Smooth muscle cell (in vitro differentiated cells): ENCODE measurements around the gene ETFRF1. TPM values are rescaled to one million over a fixed set of nuclear protein-coding genes. Genes with fewer than 3 reads are reported as not detected.

Source experiments
- DNase-seq: peaks from one replicate; lab custom pipeline; 2025; ENCODE audit not compliant: unreplicated experiment; lab: John Stamatoyannopoulos, UW
- H2AFZ ChIP-seq: fragments of 200-600 bp; sonication (generic); 2 replicates; pipeline ENCODE4 v1.6.0; 2016; ENCODE audit warnings: antibody characterized with exemption, low read depth, mild to moderate bottlenecking
- H3F3A ChIP-seq: fragments of 200-600 bp; sonication (generic); 2 replicates; pipeline ENCODE4 v1.6.0; 2017; ENCODE audit warnings: antibody characterized with exemption, low read depth
- H3K27ac ChIP-seq: fragments of 200-600 bp; sonication (generic); 2 replicates; pipeline ENCODE4 v1.5.1; 2016; ENCODE audit warnings: low read depth, mild to moderate bottlenecking
- H3K27me3 ChIP-seq: fragments of 200-600 bp; sonication (generic); 2 replicates; pipeline ENCODE4 v1.6.1; 2016; ENCODE audit warnings: low read depth, mild to moderate bottlenecking
- H3K36me3 ChIP-seq: fragments of 200-600 bp; sonication (generic); 2 replicates; pipeline ENCODE4 v1.5.1; 2016; ENCODE audit warnings: low read depth
- H3K4me1 ChIP-seq: fragments of 200-600 bp; sonication (generic); 2 replicates; pipeline ENCODE4 v1.5.1; 2016; ENCODE audit warnings: low read depth
- H3K4me2 ChIP-seq: fragments of 200-600 bp; sonication (generic); 2 replicates; pipeline ENCODE4 v1.6.0; 2016; ENCODE audit warnings: mild to moderate bottlenecking
- H3K4me3 ChIP-seq: fragments of 200-600 bp; sonication (generic); 2 replicates; pipeline ENCODE4 v1.5.1; 2016; ENCODE audit warnings: mild to moderate bottlenecking
- H3K79me2 ChIP-seq: fragments of 200-600 bp; sonication (generic); 2 replicates; pipeline ENCODE4 v1.6.0; 2016; ENCODE audit warnings: low read depth, mild to moderate bottlenecking
- H3K9ac ChIP-seq: fragments of 200-600 bp; sonication (generic); 2 replicates; pipeline ENCODE4 v1.6.0; 2016; ENCODE audit warnings: low read depth
- H3K9me3 ChIP-seq: fragments of 200-600 bp; sonication (generic); replicated peaks from 2 replicates; pipeline ENCODE4 v1.5.1; 2016; ENCODE audit warnings: low read depth
- H4K20me1 ChIP-seq: fragments of 200-600 bp; sonication (generic); 2 replicates; pipeline ENCODE4 v1.6.0; 2016; ENCODE audit warnings: low read depth
- CTCF ChIP-seq: fragments of 200-600 bp; sonication (generic); IDR thresholded peaks from 2 replicates; pipeline ENCODE4 v1.5.1; 2017; ENCODE audit warnings: borderline replicate concordance, mild to moderate bottlenecking, antibody characterized with exemption; ENCODE audit not compliant: insufficient read depth, poor library complexity, severe bottlenecking
- WGBS: methylation state at CpG from one replicate; pipeline ENCODE4 v1.1.7; 2016; ENCODE audit warnings: low lambda C conversion rate; 5-methylcytosine and 5-hydroxymethylcytosine counted together
- polyA plus RNA-seq: library from polyadenylated mRNA; unstranded; fragments of >200 nt; fragmentation: Nextera tagmentation; extraction: Ambion mirVana; gene quantifications from 2 replicates; pipeline ENCODE4 v1.2.1, GENCODE V29; 2016
- total RNA-seq: library from RNA; depleted of rRNA; stranded (reverse); fragments of >200 nt; gene quantifications from 2 replicates; pipeline ENCODE4 v1.2.3, GENCODE V29; 2014

ETFRF1 gene
- total and polyA plus RNA-seq, 2 experiments from 2014 or later: 11.2 to 20.4 TPM

DNA sequence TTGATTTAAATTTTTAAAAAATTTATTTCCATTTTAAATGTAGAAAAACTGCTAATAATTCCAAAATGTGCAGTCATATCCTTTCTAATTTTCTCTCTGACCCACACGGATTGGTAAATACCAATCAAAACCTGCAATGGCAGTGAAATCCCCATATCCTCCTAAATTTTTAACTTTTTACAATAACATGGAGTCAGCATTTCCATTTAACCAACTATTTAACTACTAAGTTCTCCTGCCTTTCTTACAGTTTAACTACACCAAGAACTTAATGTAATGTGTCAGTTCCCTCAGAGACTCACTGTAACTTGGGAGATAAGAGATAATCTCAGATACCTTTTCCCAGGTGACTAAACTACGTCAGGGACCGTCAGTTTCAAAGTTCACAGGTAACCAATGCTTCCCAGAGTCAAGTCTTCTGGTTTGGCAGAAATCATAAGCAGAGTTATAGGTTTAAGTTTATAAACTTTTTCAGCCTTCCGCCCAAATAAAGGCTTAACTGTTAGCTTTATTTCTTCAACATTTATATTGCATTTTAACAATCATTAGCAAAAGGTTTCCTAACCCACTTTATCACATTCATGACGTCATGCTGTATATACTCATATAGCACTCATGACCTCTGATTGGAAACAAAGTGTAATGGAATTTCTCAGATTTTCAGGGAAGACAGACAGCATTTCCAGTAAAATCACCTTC is 48.1 kb downstream of the ETFRF1 start:
- Histone ChIP-seq H3K27me3 (no peaks in the 10 kb centered on the region), H3K9me3 (no peaks in the 10 kb centered on the region), H3K36me3 (peaks cover 11% of the 10 kb centered on the region), H3K4me3 (no peak overlapping the region), H3F3A (no peaks in the 10 kb centered on the region), H3K4me1 (no peaks in the 10 kb centered on the region), H4K20me1 (peaks cover 71% of the 10 kb centered on the region), H3K9ac (no peak overlapping the region), H2AFZ (no peak overlapping the region), H3K4me2 (no peak overlapping the region), H3K79me2 (peaks cover 71% of the 10 kb centered on the region), H3K27ac (peak overlapping the region; percentile 9)
- TF ChIP-seq CTCF: no peak
- no peak for DNase-seq
- WGBS: 83% methylated on average over 5 of the region's 5 CpGs

GRCh38 chr12:25243680-25243990 is 48.6 kb downstream of the ETFRF1 start:
- no peak for DNase-seq
- no peak overlapping the region for H3K9ac ChIP-seq
- peaks cover 72% of the 10 kb centered on the region for H3K79me2 ChIP-seq
- TF ChIP-seq CTCF: no peak
- no peaks in the 10 kb centered on the region for H3F3A ChIP-seq
- no peak overlapping the region for H3K4me3 ChIP-seq
- no peak overlapping the region for H3K4me2 ChIP-seq
- H4K20me1 ChIP-seq: peaks cover 77% of the 10 kb centered on the region
- no peaks in the 10 kb centered on the region for H3K9me3 ChIP-seq
- no peak overlapping the region for H2AFZ ChIP-seq
- peaks cover 11% of the 10 kb centered on the region for H3K36me3 ChIP-seq
- no peaks in the 10 kb centered on the region for H3K4me1 ChIP-seq
- H3K27ac ChIP-seq: peak overlapping the region; percentile 9
- H3K27me3 ChIP-seq: no peaks in the 10 kb centered on the region

- peaks cover 11% of the 10 kb centered on the region for H3K36me3 ChIP-seq
- no peaks in the 10 kb centered on the region for H3K27me3 ChIP-seq
- H3K4me2 ChIP-seq: no peak overlapping the region
- H3K27ac ChIP-seq: no peak overlapping the region
- H3K9ac ChIP-seq: no peak overlapping the region
- no peaks in the 10 kb centered on the region for H3F3A ChIP-seq
- H3K4me1 ChIP-seq: peaks cover 6% of the 10 kb centered on the region
- no peak for TF ChIP-seq CTCF
- 96% methylated on average over 6 of the region's 6 CpGs for WGBS
- H3K9me3 ChIP-seq: no peaks in the 10 kb centered on the region
- H4K20me1 ChIP-seq: peaks cover 81% of the 10 kb centered on the region
- H3K4me3 ChIP-seq: no peak overlapping the region
- H3K79me2 ChIP-seq: peaks cover 70% of the 10 kb centered on the region
- no peak for DNase-seq
- H2AFZ ChIP-seq: no peak overlapping the region
These were observed 50.5 kb downstream of the ETFRF1 start for GRCh38 chr12:25245491-25245890.

GRCh38 chr12:25248137-25248536 is 53.1 kb downstream of the ETFRF1 start:
- peaks cover 63% of the 10 kb centered on the region for H3K79me2 ChIP-seq
- WGBS: 95% methylated on average over 20 of the region's 20 CpGs

More at GRCh38 chr12:25248137-25248536, 53.1 kb downstream of the ETFRF1 start:
- Histone ChIP-seq H3K27ac (no peak overlapping the region), H3K4me3 (no peak overlapping the region), H3K9me3 (no peaks in the 10 kb centered on the region), H3F3A (peaks cover 11% of the 10 kb centered on the region), H3K4me2 (no peak overlapping the region), H3K36me3 (peaks cover 11% of the 10 kb centered on the region), H3K27me3 (no peaks in the 10 kb centered on the region), H2AFZ (no peak overlapping the region), H3K9ac (no peak overlapping the region), H3K4me1 (peaks cover 6% of the 10 kb centered on the region), H4K20me1 (peaks cover 63% of the 10 kb centered on the region)
- DNase-seq: no peak
- TF ChIP-seq CTCF: no peak
